GM12872 (cell line): ENCODE measurements around the gene XRCC5.

ENCODE experiments used
- TF ChIP-seq, protein P1 (sequence below): IDR thresholded peaks from 3 replicates; pipeline ENCODE4 v1.5.1; 2011; ENCODE audit warnings: low read depth, mild to moderate bottlenecking, low read length, moderate library complexity; ENCODE audit not compliant: insufficient read depth

Gene XRCC5

DNA sequence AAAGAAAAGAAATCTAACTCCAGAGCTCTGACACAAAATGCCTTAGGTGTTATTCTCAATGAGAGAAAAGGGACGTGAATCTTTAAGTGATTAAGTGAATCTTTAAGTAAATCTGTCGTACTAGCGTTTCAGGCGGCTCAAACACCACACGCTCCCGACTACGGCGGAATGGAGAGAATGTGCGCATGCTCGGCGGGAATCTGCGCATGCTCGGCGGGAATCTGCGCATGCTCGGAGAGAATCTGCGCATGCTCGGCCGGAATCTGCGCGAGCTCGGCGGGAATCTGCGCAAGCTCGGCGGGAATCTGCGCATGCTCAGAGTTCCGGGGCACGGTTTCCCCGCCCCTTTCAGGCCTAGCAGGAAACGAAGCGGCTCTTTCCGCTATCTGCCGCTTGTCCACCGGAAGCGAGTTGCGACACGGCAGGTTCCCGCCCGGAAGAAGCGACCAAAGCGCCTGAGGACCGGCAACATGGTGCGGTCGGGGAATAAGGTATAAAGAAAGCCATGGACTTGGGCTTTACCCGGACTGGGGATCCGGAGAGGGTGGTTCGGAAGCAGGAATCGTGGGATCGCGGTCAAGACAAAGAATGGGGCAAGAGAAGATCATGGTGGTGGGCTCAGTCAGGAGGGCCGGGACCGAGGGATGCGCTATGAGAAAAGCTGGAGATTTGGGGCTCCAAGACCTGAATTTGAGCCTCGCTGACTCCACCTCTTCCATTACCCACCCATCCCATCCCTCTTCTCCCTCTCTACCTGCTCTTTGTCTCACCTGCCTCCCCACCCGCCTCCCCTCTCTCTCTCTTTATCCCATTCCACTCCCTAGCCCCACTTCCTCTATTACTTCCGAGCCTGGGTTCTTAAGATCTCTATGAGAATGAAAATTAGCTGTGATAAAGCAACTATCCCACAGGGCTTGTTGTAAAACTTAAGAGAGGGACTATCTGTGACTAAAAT, at the start of gene XRCC5:
Gene XRCC5, plus strand, starts transcription at position 382 of the 955 bp plus-strand sequence. Its CDS starts 89 bp downstream, at position 471.
- TF ChIP-seq, protein P1, sequence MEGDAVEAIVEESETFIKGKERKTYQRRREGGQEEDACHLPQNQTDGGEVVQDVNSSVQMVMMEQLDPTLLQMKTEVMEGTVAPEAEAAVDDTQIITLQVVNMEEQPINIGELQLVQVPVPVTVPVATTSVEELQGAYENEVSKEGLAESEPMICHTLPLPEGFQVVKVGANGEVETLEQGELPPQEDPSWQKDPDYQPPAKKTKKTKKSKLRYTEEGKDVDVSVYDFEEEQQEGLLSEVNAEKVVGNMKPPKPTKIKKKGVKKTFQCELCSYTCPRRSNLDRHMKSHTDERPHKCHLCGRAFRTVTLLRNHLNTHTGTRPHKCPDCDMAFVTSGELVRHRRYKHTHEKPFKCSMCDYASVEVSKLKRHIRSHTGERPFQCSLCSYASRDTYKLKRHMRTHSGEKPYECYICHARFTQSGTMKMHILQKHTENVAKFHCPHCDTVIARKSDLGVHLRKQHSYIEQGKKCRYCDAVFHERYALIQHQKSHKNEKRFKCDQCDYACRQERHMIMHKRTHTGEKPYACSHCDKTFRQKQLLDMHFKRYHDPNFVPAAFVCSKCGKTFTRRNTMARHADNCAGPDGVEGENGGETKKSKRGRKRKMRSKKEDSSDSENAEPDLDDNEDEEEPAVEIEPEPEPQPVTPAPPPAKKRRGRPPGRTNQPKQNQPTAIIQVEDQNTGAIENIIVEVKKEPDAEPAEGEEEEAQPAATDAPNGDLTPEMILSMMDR = no peak

DNA sequence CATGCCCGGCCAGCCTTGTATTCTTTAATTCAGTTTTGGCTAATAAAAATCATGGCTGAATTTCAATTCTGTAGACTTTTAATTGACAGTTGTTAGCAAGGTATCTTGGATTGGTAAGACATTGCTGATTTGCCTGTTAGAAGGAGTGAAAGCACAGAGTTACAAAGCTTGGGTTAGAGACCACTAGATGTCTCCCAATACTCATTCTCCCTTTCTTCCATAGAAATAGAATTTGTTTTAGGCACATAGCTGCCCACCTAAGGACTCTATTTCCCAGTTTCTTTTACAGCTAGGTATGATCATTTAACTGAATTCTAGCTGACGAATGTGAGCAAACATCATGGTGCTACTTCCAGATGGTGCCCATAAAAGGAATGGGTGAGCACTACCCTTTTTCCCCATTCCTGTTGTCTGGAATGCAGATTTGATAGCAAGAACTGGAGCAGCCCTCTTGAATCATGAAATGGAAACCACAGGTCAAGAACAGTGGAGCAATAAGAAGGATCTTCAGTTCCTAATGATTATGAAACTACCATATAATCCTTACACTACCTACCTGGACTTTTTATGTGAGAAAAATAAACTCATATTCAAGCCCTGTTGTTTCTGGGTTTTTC, 45.0 kb upstream of the XRCC5 start:
- TF ChIP-seq, protein P1 = 0 out of 3 replicates have a peak, but pooled peaks have one; percentile 14

GRCh38 chr2:216064665-216065064, 44.5 kb upstream of the XRCC5 start:
- TF ChIP-seq, protein P1 = no peak

DNA sequence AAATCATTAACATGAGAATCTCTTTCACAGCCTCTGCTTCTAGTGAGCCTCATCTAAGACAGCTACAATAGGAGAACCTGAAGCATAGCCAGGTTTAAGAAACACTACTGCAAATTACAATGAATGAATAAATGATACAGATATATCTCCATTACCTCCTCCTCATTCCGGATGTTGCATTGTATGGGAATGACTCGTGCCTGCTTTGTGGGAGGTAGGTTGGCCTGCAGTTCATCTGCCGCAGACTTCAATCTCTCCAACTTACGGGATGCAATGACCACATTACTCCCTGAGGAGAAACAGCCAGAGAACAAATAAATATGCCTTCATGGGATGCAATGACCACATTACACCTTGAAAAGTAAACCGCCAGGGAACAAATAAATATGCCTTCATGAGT, 42.9 kb upstream of the XRCC5 start:
- TF ChIP-seq, protein P1 = no peak

- TF ChIP-seq, protein P1 = no peak
Observed at GRCh38 chr2:216069028-216069427, 40.1 kb upstream of the XRCC5 start.

DNA sequence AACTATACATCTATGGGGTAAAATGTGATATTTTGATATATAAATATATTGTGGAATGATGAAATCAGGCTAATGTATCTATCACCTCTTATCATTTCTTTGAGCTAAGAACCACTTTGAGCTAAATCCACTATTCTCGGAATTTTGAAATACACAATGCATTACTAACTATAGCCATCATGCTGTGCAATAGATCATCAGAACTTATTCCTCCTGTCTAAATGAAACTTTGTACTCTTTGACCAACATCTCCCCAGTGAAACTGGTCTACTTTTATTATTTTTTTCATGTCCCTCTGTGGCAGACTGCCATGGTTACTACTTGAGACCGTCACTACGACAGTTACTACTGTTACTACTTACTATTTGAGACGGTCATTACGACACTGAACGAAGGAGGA, 39.0 kb upstream of the XRCC5 start:
- TF ChIP-seq, protein P1 = no peak

GRCh38 chr2:216071111-216071851, 37.9 kb upstream of the XRCC5 start:
- TF ChIP-seq, protein P1 = no peak
